Measurements from ENCODE around the gene OOSP1.
"Not testable (repeated sequence)": the region's sequence is repeated elsewhere in the genome, so short reads cannot be mapped to it uniquely, and the experiment has no call there.

The OOSP1 gene

DNA sequence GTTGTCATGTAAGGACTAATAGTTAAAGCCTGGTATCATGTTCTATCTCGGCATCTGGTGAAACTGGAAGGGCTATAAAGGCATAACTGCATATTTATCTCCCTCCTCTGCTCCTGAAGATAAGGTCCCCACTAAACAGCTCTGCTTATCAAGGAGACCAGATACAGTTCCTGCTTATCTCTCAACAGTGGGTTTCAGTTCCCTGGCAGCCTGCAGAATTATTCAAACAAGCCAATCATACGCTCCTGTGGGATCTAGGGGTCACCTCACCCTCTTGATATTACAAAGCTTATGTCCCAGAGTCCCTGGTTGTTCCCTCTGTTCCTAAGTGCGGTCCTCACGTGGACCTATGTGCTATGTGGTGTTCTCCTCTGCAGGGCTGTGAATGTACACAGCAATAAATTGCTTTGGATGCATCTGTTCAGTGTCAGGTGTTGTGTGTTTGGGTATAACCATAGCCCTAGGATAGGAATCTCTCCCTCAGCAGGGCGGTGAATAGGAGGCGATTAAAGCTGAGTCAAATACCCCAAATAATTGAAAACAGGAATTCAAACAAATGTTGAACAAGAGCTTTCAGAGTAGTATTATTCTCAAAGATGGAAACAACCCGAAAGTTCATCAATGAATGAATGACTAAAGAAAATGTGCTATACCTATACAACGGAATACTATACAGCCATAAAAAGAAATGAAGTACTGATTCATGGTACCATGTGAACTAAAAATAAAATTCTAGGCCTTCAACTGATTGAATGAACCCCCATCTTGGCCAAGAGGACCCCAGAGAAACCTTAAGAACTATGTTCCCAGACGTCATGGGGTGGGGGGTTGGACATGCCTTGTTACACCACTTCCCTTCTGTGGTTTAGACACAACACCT is 22.5 kb downstream of the OOSP1 start:
- DNase-seq, result no peak

DNA sequence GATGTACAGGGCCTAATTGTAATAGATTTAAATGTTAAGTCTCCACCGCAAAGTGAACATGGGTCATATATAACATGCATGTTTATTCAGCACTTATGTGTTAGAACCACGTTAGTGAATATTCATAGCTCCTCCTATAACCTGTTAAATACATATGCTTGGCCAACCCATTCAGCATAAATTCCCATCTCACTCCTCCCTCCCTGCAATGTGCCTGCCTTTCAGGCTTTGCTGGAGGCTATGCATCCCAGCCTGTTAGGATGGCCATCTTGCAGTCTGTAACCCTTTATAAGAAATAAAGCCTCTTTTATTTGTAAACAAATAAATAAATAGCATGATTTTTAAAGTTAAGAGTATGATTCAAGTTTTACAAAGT is 23.9 kb downstream of the OOSP1 start:
- DNase-seq, result no peak

DNA sequence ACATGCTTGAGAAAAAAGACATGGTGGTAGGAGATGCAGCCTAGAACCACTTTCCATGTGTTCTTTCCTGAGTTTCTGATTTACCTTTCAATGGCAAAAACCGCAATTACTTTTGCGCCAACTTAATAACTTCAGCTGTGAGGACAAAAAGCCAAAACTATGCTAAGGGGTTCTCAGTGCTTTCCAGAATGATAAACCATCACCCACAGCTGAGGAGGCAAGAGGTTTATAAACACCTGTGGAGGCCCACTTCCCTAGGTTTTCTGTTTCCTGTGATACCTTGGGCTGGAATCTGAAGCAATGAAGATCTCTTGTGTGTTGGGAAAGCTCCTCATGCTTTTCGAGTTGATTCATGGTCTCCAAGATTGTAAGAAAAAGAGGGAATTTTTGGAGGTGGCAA is 25.5 kb downstream of the OOSP1 start, which contains the start of gene OOSP4A:
Gene OOSP4A (plus strand): TSS at position 301 of the 400 bp plus-strand sequence. CDS start 0 bp downstream, at position 301.
- DNase-seq, result no peak

DNA sequence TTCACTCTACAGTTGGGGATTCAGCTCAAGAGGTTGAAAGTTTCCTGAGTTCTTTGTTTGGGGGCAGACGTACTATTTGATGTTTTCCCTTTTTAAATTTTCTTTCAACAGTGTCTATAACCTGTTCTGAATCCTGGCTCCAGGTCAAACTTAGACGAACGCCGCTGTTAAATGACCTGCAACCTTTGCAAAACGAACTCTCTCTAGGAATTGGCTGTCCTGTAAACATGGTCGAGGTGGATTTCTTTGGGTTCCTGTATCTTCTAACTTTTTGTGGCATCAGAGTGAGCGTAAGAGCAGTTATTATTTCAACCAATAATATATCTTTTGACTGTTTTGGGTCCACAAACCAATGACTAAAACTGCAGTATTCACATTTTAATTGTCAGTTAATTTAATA is 27.2 kb downstream of the OOSP1 start:
- DNase-seq, result no peak

DNA sequence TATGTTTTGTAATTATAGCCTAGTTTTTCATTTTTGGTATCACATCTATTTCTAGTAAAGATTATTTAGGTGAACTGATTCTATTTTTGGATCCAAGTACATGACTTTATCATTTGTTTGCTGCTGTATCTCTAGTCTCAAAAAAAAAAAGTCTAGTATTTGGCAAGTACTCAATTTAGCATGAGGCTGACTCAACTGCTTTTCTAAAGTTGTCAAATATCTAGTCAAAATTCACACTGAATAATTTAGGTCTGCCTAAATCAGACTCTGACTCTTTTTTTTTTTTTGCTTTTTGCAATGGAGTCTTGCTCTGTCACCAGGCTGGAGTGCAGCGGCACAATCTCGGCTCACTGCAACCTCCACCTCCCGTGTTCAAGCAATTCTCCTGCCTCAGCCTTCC is 28.0 kb downstream of the OOSP1 start:
- no peak for DNase-seq

DNA sequence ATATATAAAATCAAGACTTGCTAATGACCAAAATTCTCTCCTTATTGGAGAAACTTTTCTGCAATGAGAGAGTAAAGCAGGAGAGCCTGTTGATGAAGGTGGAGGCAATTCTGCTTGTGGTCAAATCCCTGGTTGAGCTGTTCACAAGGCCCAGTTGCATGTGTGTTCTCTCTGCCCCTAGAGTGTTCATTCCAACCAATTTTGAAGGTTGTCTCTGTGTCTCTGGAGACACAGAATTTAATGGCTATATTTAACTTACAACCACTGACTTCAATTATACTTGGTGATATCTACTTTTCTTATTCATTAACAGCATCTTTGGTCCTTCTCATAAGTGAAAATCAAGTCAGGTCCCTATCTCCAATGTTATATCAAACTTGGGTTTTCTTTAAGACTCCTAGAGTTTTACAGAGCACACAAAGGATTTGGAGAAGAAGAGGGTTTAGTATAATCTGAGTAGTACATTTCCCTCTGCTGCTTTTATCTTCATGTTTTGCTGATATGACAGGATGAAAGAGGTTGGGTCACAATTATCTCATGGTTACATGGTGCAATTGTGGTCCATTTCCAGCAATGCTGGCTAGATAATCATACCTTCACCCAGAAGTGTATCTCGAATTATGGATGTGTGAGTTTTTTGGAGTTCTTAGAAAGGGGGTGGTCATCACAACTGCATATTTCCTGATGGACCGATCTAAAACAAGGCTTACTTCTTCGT is 29.6 kb downstream of the OOSP1 start:
- no peak for DNase-seq

DNA sequence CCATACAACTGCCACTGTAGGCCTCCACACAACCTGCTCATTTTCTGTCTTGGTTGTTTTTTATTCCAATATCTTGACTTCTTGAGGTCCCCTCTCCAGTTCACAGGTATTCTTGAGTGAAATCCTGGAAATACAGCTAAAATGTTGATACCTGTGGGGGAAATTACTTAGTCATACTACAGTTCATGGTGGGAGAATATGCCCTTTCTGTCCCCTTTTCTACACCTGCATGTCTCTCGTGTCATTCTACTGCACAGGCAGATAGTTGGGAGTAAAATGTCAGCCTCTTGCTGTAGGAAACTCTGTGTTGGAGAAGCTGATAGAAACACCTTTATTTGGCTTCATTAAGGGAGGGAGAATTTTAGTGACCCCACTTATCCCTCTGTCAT is 30.2 kb downstream of the OOSP1 start:
- DNase-seq, result no peak

DNA sequence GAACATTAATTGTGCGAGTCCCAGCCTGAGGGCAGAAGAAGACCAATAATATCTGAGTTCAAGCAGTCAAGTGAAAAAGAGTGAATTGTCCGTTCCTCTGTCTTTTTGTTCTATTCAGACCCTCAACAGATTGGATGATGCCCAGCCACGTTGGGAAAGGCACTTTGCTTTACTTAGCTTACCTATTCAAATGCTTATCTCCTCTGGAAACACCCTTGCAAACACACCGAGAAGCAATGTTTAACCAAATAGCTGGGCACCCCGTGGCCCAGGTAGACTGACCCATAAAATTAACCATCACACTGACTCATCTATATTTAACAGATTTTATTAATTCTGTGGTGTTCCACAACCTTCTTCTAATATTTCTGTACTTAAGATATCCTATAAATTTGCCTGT is 34.9 kb downstream of the OOSP1 start:
- DNase-seq, result no peak

DNA sequence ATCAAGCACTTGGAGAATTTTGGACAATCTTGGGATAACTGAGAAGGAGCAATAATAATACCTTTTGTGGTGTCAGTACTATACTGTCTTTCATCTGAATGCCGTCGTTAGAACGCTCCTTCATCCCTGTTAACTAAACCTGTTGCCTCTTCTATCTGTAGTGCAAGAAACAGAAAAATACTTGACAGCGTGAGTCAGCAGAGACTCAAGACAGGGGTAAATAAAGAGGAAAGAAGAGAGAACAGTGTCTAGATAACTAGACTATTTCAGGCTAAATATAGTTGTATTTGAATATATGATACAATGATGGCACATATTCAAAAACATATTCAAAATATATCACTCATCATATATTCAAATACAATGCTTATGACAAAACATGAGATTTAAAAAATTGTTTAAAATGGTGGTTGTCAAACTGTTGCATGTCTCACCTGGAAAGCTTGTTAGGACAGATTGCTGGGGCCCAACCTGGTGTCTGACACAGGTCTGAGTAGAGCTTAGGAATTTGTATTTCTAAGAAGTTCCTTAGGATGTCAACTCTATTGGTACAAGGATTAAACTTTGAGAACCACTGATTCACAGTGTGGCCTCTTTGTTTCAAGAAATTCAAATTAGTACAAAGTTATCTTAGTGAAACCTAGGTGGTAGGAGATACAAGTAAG is 43.0 kb downstream of the OOSP1 start:
- DNase-seq, result no peak

DNA sequence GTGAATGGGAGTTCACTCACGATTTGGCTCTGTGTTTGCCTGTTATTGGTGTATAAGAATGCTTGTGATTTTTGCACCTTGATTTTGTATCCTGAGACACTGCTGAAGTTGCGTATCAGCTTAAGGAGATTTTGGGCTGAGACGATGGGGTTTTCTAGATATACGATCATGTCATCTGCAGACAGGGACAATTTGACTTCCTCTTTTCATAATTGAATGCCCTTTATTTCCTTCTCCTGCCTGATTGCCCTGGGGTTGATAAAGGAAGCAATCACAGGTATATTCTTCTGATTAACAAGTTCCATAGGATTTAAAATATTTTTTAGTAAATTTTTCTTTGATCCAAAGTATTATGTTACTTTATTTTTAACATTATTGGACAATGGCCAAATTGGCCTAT is 43.8 kb downstream of the OOSP1 start:
- DNase-seq, result not testable (repeated sequence)

DNA sequence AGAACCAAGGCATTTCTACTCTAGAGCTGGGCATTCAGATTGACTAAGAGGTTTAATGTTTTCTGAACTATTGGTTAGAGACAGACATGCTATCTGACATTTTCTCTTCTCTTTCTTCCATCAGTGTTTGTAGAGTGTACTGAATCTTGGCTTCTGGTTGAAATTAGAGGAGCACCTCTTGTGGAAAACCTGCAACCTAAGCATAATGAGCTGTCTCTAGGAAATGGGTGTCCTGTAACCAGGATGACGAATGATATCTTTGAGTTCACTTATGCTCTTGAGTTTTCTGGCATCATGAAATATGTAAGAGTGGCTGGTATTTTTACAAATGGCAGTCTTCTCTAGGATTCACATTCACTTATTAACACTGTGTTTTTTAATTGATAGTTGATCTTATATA is 45.0 kb downstream of the OOSP1 start:
- DNase-seq, result no peak

DNA sequence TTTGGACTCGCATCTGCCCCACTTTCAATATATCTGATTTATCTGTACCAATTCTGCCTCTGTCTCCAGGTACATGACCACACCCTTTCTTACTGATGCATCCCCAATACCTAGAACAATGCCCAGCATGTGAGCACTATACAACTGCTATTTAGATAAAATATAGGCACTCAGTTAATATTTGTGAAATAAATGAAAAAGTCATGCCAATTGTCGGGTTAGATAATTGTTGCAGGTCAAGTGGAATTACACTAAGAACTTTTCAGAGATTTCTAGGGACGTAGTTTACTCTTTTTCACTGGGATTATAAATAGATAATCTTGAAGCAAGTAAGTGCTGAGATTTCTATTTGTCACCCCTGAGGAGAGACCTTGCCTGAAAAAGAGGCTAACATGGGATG is 46.1 kb downstream of the OOSP1 start:
- DNase-seq, result no peak

DNA sequence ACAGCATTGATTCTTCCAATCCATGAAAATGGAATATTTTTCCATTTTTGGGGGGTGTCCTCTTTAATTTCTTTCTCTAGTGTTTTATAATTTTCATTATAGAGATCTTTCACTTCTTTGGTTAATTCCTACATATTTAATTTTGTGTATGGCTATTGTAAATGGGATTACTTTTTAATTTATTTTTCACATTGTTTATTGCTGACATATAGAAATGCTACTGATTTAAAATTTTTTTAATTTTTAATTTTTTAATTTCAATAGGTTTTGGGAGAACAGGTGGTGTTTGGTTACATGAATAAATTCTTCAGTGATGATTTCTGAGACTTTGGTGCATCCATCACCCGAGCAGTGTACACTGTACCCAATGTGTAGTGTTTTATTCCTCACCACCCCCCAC is 52.2 kb downstream of the OOSP1 start:
- DNase-seq, result no peak

DNA sequence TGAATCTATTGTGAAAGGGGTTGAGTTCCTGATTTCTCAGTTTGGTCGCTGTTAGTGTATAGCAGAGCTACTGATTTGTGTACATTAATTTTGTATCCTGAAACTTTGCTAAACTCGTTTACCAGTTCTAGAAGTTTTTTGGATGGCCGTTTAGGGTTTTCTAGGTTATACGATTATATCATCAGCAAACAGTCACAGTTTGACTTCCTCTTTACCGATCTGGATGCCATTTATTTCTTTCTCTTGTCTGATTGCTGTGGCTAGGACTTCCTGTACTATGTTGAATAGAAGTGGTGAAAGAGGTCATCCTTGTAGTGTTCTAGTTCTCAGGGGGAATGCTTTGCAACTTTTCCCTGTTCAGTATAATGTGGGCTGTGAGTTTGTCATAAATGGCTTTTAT is 54.2 kb downstream of the OOSP1 start:
- DNase-seq, result no peak

DNA sequence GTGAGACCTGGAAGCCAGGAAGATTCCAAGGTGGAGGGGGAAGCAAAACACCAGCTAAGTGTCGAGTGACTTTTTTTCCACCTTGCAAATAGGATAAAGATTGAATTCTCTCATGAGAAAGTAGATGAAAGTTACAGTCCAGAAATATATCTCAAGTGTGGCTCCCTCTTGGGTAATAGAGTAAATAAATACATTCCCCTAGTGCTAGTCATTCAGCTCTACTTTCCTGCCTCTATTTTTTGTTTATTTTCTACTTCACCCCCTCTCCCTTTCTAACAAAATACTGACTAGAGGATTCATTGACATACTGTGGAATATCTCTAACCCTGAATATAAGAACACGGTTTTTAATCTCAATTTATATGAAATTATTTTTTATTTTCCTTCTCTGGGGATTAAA is 59.6 kb downstream of the OOSP1 start:
- DNase-seq, result no peak

DNA sequence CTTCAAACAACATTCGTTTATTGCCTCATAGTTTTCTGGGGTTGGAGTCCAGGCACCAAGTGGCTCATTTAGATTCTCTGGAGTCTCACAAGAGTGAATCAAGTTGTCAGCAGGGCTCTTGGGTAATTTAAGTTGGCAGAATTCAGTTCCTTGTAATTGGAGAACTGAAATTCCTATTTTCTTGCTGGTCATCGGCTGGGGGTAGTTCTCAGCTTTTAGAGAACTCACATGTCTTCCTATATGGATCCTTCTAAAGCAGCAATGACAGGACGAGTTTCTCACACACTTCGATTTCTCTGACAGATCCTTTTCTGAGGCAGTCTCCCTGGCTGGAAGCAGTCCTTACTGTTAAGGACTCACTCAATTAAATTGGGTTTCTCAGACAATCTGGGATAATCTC is 61.5 kb downstream of the OOSP1 start:
- no peak for DNase-seq

DNA sequence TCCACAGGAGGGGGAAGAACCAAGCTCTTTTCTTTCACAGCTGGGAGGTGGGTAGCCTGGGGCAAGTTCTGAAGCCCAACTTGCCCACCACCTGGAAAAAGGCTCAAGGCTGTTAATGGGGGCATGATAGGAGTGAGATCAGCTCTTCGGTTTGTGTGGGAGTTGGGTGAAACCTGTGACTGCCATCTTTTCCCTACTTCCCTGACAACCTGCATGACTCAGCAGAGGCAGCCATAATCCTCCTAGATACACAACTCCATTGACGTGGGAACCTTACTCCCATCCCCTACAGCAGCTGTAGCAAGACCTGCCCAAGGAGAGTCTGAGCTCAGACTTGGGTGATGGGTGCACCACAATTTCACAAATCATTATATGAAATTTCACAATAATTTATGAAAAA is 65.5 kb downstream of the OOSP1 start:
- no peak for DNase-seq

DNA sequence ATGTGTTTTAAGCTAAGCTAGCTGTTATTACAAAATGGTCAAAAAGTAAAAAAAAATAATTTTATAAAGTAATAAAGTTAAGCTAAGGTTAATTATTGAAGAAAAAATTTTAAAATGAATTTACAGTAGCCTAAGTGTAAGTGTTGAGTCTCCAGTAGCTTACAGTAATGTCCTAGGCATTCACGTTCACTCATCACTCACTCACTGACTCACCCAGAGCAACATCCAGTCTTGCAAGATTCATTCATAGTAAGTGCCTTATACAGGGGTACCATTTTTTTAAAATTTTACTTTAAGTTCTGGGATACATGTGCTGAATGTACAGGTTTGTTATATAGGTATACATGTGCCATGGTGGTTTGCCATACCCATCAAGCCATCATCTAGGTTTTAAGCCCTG is 67.1 kb downstream of the OOSP1 start:
- DNase-seq, result no peak
